ENCODE data around the gene ADGRL3. TPM values are rescaled to one million over a fixed set of nuclear protein-coding genes. Genes with fewer than 3 reads are reported as not detected.

ADGRL3 gene
- polyA plus RNA-seq, 1 donor from 2014 or later, result not detected

DNA sequence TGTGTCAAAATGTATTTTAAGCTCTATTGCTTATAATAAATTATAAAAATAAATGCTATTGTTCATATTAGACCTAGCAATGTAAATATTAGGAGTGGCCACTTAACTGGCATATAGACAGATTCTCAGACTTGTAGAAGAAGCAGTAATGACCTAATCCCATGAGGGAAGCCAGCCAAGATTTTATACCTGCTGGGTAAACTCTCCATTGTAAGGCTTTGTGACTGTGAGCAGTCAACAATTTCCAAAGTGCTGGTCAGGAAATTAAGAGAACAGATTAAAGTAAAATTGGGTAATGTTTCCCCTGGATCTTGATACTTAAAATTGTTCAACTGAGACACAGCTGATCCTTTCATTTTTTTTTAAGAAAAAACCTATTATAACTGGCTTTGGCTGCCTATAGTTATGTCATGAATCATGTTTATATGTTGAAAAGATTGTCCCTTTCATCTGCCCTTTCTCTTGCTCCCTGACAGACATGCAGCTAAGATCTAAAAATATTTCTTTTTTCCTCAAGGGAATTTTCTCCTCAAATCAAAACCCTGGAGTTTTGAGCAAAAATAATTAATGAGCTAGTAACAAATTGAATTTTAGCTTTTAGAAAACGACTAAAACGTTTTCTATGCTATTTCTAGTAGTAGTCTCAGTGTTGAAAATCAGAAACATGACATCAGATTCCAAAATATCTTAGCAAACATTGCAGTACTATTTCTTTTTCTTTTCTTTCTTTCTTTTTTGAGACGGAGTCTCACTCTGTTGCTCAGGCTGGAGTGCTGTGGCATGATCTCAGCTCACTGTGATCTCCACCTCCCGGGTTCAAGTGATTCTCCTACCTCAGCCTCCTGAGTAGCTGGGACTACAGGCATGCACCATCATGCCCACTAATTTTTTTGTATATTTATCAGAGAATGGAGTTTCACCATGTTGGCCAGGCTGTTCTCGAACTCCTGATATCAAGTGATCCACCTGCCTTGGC lies 77.9 kb downstream of the ADGRL3 start:
- no peak overlapping the region for H3K27ac Mint-ChIP-seq
- H3K36me3 Mint-ChIP-seq, result no peaks in the 10 kb centered on the region
- peaks cover 0 to 8% (median 0%) of the 10 kb centered on the region in 3 donors for H3K9me3 Mint-ChIP-seq
- no peaks in the 10 kb centered on the region for H3K27me3 Mint-ChIP-seq
- no peaks in the 10 kb centered on the region for H3K4me1 Mint-ChIP-seq
- H3K4me3 Mint-ChIP-seq, result no peak overlapping the region

- H3K4me1 Mint-ChIP-seq, result no peaks in the 10 kb centered on the region
- no peak overlapping the region for H3K4me3 Mint-ChIP-seq
- no peaks in the 10 kb centered on the region for H3K36me3 Mint-ChIP-seq
- H3K9me3 Mint-ChIP-seq, result peaks cover 0 to 6% (median 2%) of the 10 kb centered on the region in 3 donors
- H3K27ac Mint-ChIP-seq, result no peak overlapping the region
- no peaks in the 10 kb centered on the region for H3K27me3 Mint-ChIP-seq
These were observed 92.2 kb downstream of the ADGRL3 start for GRCh38 chr4:61292322-61292721.

DNA sequence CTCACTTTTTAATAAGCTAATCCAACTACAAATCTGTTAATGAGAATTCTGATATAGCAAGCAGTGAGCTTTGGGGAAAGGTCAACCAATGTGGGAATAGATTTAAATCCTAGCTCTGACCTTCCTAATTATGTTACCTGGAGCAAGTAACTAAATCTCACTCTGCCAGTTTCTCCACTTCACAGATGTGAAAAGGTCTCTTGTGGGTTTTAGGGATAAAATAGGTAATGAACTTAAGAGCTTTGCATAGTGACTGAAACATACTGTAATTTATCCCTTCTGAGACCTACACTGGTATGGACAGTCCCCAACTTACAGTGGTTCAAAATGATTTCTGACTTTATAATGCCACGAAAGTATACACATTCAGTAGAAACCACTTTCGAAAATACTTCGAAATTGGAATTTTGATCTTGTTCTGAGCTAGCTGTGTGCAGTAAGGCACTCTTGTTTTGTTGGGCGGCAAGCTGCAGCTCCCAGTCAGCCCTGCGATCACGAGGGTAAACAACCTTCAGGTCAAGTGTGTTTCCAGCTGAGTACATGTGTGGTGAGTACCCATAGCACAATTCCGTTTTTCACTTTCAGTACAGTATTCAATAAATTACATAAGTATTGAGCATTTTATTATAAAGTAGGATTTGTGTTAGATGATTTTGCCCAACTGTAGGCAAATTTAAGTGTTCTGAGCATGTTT lies 93.7 kb downstream of the ADGRL3 start:
- Mint-ChIP-seq H3K36me3 (no peaks in the 10 kb centered on the region), H3K27ac (no peak overlapping the region), H3K9me3 (peaks cover 0 to 4% (median 3%) of the 10 kb centered on the region in 3 donors), H3K4me1 (no peaks in the 10 kb centered on the region), H3K4me3 (no peak overlapping the region), H3K27me3 (no peaks in the 10 kb centered on the region)

GRCh38 chr4:61294936-61295335 lies 94.8 kb downstream of the ADGRL3 start:
- Mint-ChIP-seq H3K27ac (no peak overlapping the region), H3K27me3 (no peaks in the 10 kb centered on the region), H3K4me1 (no peaks in the 10 kb centered on the region), H3K9me3 (peaks cover 0 to 4% (median 3%) of the 10 kb centered on the region in 3 donors), H3K36me3 (no peaks in the 10 kb centered on the region), H3K4me3 (no peak overlapping the region)

- H3K4me1 Mint-ChIP-seq, result no peaks in the 10 kb centered on the region
- no peaks in the 10 kb centered on the region for H3K27me3 Mint-ChIP-seq
- H3K9me3 Mint-ChIP-seq, result peaks cover 0 to 4% (median 3%) of the 10 kb centered on the region in 3 donors
- no peaks in the 10 kb centered on the region for H3K36me3 Mint-ChIP-seq
- no peak overlapping the region for H3K27ac Mint-ChIP-seq
- no peak overlapping the region for H3K4me3 Mint-ChIP-seq
These were observed 96.0 kb downstream of the ADGRL3 start for GRCh38 chr4:61296144-61296543.

DNA sequence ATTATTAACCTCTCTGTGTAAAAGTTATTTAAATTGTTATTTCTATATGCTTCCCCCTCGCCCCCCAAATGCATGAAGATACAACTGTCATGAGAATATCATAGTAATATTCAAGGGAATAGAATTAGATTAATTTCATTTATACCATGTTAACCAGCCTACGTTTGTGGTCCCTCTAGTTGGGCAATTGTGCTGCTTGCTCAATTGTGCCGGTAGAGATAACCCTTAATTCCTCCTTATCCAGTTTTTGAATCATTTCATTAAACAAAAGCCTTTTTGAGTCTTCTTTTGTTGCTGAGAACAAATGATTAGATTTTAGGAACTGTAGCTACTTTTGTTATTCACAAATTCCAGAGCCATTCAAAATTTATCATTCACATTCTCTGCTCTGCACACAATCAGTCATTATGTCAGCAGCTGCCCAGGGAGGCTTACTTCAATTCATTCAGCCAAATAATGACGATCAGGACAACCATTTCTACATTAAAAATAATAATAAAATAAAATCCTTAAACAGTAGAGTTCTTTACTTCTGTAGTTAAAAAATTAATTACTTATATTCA lies 98.1 kb downstream of the ADGRL3 start:
- Mint-ChIP-seq H3K4me1 (no peaks in the 10 kb centered on the region), H3K36me3 (no peaks in the 10 kb centered on the region), H3K27me3 (no peaks in the 10 kb centered on the region), H3K27ac (no peak overlapping the region), H3K4me3 (no peak overlapping the region), H3K9me3 (peaks cover 0 to 4% (median 0%) of the 10 kb centered on the region in 3 donors)

- Mint-ChIP-seq H3K36me3 (no peaks in the 10 kb centered on the region), H3K27ac (no peak overlapping the region), H3K4me1 (no peaks in the 10 kb centered on the region), H3K4me3 (no peak overlapping the region), H3K9me3 (peaks cover 0 to 4% (median 0%) of the 10 kb centered on the region in 3 donors), H3K27me3 (no peaks in the 10 kb centered on the region)
These were observed 99.2 kb downstream of the ADGRL3 start for GRCh38 chr4:61299316-61299715.

GRCh38 chr4:61300266-61300844 lies 100.2 kb downstream of the ADGRL3 start:
- Mint-ChIP-seq H3K27ac (no peak overlapping the region), H3K9me3 (peaks cover 0 to 4% (median 0%) of the 10 kb centered on the region in 3 donors), H3K4me3 (no peak overlapping the region), H3K4me1 (no peaks in the 10 kb centered on the region), H3K27me3 (no peaks in the 10 kb centered on the region), H3K36me3 (no peaks in the 10 kb centered on the region)

GRCh38 chr4:61301271-61301670 lies 101.1 kb downstream of the ADGRL3 start:
- H3K36me3 Mint-ChIP-seq, result no peaks in the 10 kb centered on the region
- H3K27ac Mint-ChIP-seq, result no peak overlapping the region
- no peaks in the 10 kb centered on the region for H3K27me3 Mint-ChIP-seq
- peaks cover 0 to 4% (median 0%) of the 10 kb centered on the region in 3 donors for H3K9me3 Mint-ChIP-seq
- H3K4me3 Mint-ChIP-seq, result no peak overlapping the region
- no peaks in the 10 kb centered on the region for H3K4me1 Mint-ChIP-seq

DNA sequence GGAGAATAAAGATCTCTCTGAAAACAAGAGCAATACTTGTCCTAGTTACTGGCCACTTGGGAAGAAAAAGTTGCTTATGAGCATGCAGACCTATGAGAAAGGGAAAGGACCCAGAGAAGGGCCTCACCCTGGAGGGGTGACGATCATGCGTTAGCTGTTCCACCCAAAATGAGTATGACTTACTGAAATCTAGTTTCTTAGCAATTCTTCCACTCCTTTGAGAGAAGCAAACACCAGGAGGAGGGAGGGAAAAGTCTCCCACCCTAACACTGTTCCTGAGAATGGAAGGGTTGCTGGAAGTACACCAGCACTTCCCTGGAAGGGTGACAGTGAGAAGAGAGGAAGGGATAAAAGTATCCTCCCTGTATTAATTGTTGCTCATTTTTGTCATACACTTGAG lies 107.9 kb downstream of the ADGRL3 start:
- Mint-ChIP-seq H3K36me3 (no peaks in the 10 kb centered on the region), H3K27me3 (no peaks in the 10 kb centered on the region), H3K27ac (no peak overlapping the region), H3K4me1 (no peaks in the 10 kb centered on the region), H3K9me3 (peaks cover 0 to 5% (median 3%) of the 10 kb centered on the region in 3 donors), H3K4me3 (no peak overlapping the region)

GRCh38 chr4:61309616-61310015 lies 109.5 kb downstream of the ADGRL3 start:
- H3K36me3 Mint-ChIP-seq, result no peaks in the 10 kb centered on the region
- H3K27ac Mint-ChIP-seq, result no peak overlapping the region
- peaks cover 0 to 5% (median 3%) of the 10 kb centered on the region in 3 donors for H3K9me3 Mint-ChIP-seq
- no peaks in the 10 kb centered on the region for H3K4me1 Mint-ChIP-seq
- H3K4me3 Mint-ChIP-seq, result no peak overlapping the region
- no peaks in the 10 kb centered on the region for H3K27me3 Mint-ChIP-seq

DNA sequence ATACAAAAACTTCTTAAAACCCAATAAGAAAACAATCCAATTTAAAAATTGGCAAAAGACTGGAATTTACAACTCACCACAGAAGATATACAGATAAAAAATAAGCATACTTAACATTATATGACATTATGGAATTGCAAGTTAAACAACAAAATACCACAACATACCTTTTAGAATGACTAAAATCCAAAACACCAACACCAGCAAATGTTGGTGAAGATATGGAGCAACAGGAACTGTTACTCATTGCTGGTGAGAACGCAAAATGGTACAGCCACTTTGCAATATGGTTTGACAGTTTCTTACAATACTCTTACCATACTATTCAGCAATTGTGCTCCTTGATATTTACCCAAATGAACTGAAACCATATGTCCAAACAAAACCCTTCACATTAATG lies 112.4 kb downstream of the ADGRL3 start:
- H3K27me3 Mint-ChIP-seq, result no peaks in the 10 kb centered on the region
- no peak overlapping the region for H3K27ac Mint-ChIP-seq

DNA sequence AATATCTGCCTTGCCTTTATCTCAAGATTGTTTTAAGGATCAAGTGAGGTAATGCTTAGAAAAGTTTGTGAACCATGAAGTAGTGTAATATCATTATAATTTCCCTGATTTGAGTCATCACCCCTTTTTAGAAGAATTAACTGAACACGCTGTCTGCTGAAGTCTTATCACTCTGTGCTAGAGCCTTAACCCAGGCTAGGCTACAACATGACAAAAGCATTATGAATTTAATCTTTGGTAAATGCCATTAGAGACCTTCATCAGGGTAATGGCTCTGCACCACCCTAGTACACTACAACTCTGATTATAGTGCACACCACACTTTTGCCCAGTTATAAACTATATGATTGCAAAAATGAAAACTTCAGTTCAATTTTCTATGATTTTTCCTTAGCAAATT lies 118.3 kb downstream of the ADGRL3 start:
- Mint-ChIP-seq H3K36me3 (peaks cover 2% of the 10 kb centered on the region), H3K4me1 (no peaks in the 10 kb centered on the region), H3K27me3 (no peaks in the 10 kb centered on the region), H3K27ac (no peak overlapping the region), H3K4me3 (no peak overlapping the region), H3K9me3 (peaks cover 2 to 10% (median 4%) of the 10 kb centered on the region in 3 donors)

More for the DNA sequence above, 112.4 kb downstream of the ADGRL3 start:
- H3K9me3 Mint-ChIP-seq, result peaks cover 0 to 5% (median 3%) of the 10 kb centered on the region in 3 donors
- no peaks in the 10 kb centered on the region for H3K4me1 Mint-ChIP-seq
- no peak overlapping the region for H3K4me3 Mint-ChIP-seq
- peaks cover 2% of the 10 kb centered on the region for H3K36me3 Mint-ChIP-seq

DNA sequence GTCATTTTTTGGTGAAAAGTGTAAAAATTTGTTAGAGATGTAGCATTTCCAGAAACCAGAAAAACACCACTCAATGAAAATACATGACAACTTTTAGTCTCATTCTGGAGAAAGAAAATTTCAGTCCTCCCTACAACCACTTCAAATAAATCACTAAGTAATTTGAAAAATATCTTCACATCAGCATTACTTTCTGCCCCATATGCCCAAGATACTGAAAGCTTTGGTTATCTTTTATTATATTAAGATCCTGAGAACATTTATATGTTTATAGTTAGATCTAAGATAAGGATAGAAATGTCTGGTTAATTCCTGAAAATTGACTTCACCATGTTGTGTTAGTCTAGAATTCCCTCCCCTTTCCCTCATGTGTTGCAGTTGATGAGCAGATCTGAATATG lies 119.0 kb downstream of the ADGRL3 start:
- no peaks in the 10 kb centered on the region for H3K27me3 Mint-ChIP-seq
- no peaks in the 10 kb centered on the region for H3K4me1 Mint-ChIP-seq
- H3K4me3 Mint-ChIP-seq, result no peak overlapping the region
- peaks cover 2% of the 10 kb centered on the region for H3K36me3 Mint-ChIP-seq
- peaks cover 4 to 12% (median 5%) of the 10 kb centered on the region in 3 donors for H3K9me3 Mint-ChIP-seq
- no peak overlapping the region for H3K27ac Mint-ChIP-seq

DNA sequence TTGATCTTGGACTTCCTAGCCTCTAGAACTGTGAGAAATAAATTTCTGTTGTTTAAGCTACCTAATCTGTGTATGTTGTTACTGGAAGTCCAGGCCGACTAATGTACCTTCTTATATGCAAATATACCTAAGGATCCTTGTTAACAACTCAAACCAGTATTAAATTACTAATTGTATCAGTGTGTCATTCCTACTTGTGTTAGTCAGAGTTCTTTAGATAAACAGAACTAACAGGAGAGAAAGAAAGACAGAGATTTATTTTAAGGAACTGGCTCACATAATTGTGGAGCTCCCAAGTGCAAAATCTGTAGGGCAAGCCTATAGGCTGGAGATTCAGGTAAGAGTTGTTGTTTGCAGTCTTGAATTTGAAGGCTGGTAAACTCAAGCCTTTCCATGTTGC lies 120.0 kb downstream of the ADGRL3 start:
- Mint-ChIP-seq H3K9me3 (peaks cover 4 to 12% (median 4%) of the 10 kb centered on the region in 3 donors), H3K4me1 (no peaks in the 10 kb centered on the region), H3K4me3 (no peak overlapping the region), H3K27me3 (no peaks in the 10 kb centered on the region), H3K36me3 (no peaks in the 10 kb centered on the region), H3K27ac (no peak overlapping the region)
